Measurements from ENCODE around the gene RHBDF1.

Gene RHBDF1

DNA sequence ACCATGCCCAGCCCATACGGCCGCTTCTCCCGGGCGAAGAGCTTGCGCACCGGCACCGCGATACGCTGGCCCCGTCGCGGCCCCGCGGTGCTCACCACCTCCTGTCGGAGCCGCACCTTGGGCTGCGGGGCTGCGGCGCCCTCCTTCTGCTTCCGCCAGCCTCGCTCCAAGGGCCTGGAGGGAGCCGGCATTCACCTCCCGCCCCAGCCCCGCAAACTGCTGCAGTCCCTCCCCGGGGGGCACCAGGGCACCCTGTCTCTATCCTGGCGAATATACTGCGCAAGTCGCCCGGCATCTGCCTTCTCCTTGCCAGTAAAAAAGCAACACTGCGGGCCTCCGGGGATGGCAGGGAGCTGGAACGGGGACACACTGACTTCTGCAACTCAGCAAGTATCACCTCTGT, 10.6 kb downstream of the RHBDF1 start:
- Histone ChIP-seq H3K27me3 (no peaks in the 10 kb centered on the region), H3K36me3 (peaks cover 21 to 74% (median 32%) of the 10 kb centered on the region in 11 experiments), H3K4me3 (no peak overlapping the region), H3K4me1 (peaks cover 9 to 30% (median 17%) of the 10 kb centered on the region in 10 experiments; a peak in 19 of 20 replicates), H3K9me3 (replicated peaks in 1 of 11) (no peaks in the 10 kb centered on the region), H4K20me1 (peaks cover 0 to 70% (median 9%) of the 10 kb centered on the region in 11 experiments; a peak in 10 of 22 replicates), H3K9ac (no peak overlapping the region), H3K27ac (no peak overlapping the region), H3K4me2 (no peak overlapping the region)
- TF ChIP-seq Cebpa-rat (IDR thresholded peaks at IDR 0.05) = no peak

DNA sequence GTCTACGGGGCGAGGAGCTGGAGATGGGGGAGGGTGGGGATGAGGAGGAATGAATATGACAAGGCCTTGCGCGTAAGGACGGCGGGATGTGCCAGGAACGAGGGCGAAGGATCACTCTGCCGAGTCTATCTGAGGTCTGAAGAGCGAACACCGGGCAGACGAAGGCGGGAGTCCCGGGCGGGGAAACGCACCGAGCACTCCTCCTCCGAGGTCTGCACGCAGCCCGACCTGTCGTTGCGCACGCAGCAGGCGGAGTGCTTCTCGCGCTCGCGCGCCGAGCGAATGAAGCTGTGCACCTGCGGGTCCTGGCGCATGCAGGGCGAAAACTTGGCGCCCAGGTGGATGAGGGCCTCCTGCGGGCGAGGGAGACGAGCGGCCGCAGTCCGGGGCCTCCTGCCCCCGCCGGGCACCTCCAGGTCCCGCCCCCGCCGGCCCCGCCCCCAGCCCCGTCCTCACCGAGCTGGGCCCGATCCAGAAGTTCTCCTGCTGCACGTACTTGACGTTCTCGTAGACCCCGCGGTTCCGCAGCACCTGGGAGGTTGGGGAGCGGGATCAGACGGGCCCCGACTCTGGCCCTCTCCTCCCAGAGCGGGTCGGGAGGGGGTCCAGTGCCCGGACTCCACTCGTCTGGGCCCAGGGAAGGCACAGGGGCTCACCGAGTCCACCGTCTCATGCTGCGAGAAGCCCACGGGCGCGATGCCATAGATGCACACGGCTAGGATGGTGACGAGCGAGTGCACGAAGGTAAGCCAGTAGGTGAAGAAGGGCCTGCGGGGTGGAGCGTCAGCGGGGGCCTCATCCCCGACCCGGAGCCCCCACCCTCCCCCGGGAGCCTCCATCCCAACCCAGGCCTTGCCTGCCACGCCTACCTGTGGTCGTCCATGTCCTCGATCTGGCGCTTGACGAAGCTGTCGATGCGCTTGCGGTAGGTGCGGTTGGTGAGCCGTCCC, 11.2 kb downstream of the RHBDF1 start:
- H3K36me3 ChIP-seq = peaks cover 27 to 81% (median 39%) of the 10 kb centered on the region in 11 experiments
- no peak overlapping the region for H3K4me2 ChIP-seq
- no peaks in the 10 kb centered on the region for H3K27me3 ChIP-seq
- H3K27ac ChIP-seq = no peak overlapping the region
- peaks cover 9 to 25% (median 15%) of the 10 kb centered on the region in 10 experiments; a peak in 19 of 20 replicates for H3K4me1 ChIP-seq
- no peaks in the 10 kb centered on the region for H3K9me3 ChIP-seq (replicated peaks in 1 of 11)
- no peak overlapping the region for H3K4me3 ChIP-seq
- H4K20me1 ChIP-seq = peaks cover 0 to 70% (median 15%) of the 10 kb centered on the region in 11 experiments; a peak in 12 of 22 replicates
- TF ChIP-seq Cebpa-rat (IDR thresholded peaks at IDR 0.05) = no peak
- H3K9ac ChIP-seq = no peak overlapping the region

- H3K36me3 ChIP-seq = peaks cover 38 to 90% (median 49%) of the 10 kb centered on the region in 11 experiments
- H3K9ac ChIP-seq = no peak overlapping the region
Measured at GRCh38 chr16:60166-60565, 12.3 kb downstream of the RHBDF1 start.

DNA sequence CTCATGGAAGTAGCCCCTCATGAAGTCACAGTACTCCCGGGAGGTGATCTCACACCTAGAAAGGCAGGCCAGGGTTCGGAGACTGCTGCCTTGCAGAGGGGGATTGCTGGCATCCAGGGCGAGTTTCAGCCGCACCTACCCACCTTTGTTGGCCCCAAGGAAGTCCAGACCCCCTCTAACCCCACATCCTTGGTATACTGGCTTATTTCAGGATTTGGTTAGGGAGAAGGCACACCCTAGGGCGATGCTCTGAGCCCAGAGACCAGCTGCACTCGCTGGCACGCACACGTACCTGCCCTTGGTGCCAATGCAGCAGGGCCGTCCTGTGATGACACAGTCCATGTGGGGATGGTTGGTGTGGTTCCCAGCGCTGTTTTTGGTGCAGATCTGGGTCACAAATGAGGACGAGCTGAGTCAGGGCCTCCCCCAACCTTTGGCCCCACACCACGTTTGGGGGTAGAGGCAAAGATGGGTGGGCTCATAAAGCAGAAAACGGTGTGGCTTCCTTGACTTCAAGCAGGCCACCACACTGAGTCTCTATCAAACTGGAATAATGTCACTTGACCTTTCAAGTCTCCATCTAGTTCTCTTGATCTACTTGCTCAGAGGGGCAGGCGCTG, 12.9 kb downstream of the RHBDF1 start:
- TF ChIP-seq Cebpa-rat (IDR thresholded peaks at IDR 0.05) = no peak
- Histone ChIP-seq H3K9me3 (replicated peaks in 1 of 11) (no peaks in the 10 kb centered on the region), H3K27ac (no peak overlapping the region), H3K4me2 (no peak overlapping the region), H3K36me3 (peaks cover 39 to 87% (median 52%) of the 10 kb centered on the region in 11 experiments), H3K4me3 (no peak overlapping the region), H4K20me1 (peaks cover 0 to 71% (median 18%) of the 10 kb centered on the region in 11 experiments; a peak in 13 of 22 replicates), H3K9ac (peak overlapping the region in 1 of 11 experiments; percentile 15; a peak in 1 of 22 replicates), H3K27me3 (no peaks in the 10 kb centered on the region), H3K4me1 (peaks cover 17 to 26% (median 20%) of the 10 kb centered on the region in 10 experiments)

More at GRCh38 chr16:60166-60565, 12.3 kb downstream of the RHBDF1 start:
- Histone ChIP-seq H3K4me2 (no peak overlapping the region), H3K9me3 (replicated peaks in 1 of 11) (no peaks in the 10 kb centered on the region), H4K20me1 (peaks cover 0 to 71% (median 19%) of the 10 kb centered on the region in 11 experiments; a peak in 13 of 22 replicates), H3K4me3 (no peak overlapping the region), H3K27me3 (no peaks in the 10 kb centered on the region), H3K4me1 (peaks cover 11 to 20% (median 14%) of the 10 kb centered on the region in 10 experiments; a peak in 19 of 20 replicates), H3K27ac (no peak overlapping the region)
- no peak for TF ChIP-seq Cebpa-rat (IDR thresholded peaks at IDR 0.05)

DNA sequence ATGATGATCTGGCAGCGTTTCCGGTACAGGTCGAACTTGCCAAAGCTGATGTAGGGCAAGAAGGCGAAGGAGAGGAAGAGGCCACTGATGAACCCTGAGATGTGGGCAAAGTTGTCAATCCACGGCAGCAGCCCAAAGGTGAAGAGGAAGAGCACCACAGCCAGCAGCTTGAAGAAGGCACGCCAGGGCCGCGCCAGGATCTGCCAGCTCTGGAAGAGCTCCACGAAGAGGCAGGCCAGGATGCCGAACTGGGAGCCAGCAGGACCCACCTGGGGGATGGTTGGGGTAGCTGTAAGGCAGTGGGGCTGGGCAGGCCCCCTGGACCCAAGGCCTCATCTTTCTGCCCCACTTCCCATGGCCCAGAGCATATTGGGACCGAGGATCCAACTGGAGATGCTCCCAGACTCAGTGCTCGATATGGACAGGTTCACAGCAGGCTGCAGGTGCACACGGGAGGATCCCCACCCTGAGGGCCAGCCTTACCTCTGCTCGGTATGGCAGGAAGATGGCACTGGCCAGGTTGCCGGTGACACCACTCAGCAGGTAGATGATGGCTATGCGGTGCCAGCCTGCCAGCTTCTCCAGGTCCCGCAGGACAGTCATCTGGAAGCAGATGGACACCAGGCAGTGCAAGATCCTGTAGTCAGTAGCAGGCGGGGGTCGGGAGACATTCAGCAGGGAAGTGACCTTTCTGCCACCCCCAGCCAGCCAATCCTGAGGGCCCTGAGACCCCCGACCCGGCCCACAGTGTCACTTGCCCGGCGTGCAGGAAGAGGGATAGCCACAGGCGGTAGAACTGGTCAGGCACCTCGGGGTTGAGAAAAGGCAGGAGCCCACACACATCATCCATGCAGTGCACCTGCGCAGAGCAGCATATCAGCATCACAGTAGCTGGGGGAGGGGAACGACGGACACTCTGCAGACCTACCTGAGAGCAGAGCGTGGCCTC, 13.7 kb downstream of the RHBDF1 start:
- Histone ChIP-seq H3K4me2 (no peak overlapping the region), H4K20me1 (peaks cover 0 to 63% (median 21%) of the 10 kb centered on the region in 11 experiments; a peak in 13 of 22 replicates), H3K4me3 (no peak overlapping the region), H3K27ac (no peak overlapping the region), H3K27me3 (no peaks in the 10 kb centered on the region), H3K4me1 (peaks cover 18 to 26% (median 21%) of the 10 kb centered on the region in 10 experiments), H3K9me3 (replicated peaks in 1 of 11) (no peaks in the 10 kb centered on the region), H3K9ac (peak overlapping the region in 1 of 11 experiments; percentile 15; a peak in 1 of 22 replicates), H3K36me3 (peaks cover 39 to 80% (median 52%) of the 10 kb centered on the region in 11 experiments)
- TF ChIP-seq Cebpa-rat (IDR thresholded peaks at IDR 0.05) = no peak

- no peaks in the 10 kb centered on the region for H3K27me3 ChIP-seq
- H3K36me3 ChIP-seq = peaks cover 39 to 69% (median 52%) of the 10 kb centered on the region in 11 experiments
- no peak overlapping the region for H3K4me3 ChIP-seq
- H3K4me1 ChIP-seq = peaks cover 15 to 25% (median 18%) of the 10 kb centered on the region in 10 experiments
- H3K27ac ChIP-seq = no peak overlapping the region
- peak overlapping the region in 1 of 11 experiments; percentile 32; a peak in 1 of 22 replicates for H3K4me2 ChIP-seq
- no peak for TF ChIP-seq Cebpa-rat (IDR thresholded peaks at IDR 0.05)
- no peak overlapping the region for H3K9ac ChIP-seq
- H3K9me3 ChIP-seq (replicated peaks in 1 of 11) = no peaks in the 10 kb centered on the region
- peaks cover 0 to 57% (median 24%) of the 10 kb centered on the region in 11 experiments; a peak in 13 of 22 replicates for H4K20me1 ChIP-seq
Measured at GRCh38 chr16:57711-58110, 14.7 kb downstream of the RHBDF1 start.

DNA sequence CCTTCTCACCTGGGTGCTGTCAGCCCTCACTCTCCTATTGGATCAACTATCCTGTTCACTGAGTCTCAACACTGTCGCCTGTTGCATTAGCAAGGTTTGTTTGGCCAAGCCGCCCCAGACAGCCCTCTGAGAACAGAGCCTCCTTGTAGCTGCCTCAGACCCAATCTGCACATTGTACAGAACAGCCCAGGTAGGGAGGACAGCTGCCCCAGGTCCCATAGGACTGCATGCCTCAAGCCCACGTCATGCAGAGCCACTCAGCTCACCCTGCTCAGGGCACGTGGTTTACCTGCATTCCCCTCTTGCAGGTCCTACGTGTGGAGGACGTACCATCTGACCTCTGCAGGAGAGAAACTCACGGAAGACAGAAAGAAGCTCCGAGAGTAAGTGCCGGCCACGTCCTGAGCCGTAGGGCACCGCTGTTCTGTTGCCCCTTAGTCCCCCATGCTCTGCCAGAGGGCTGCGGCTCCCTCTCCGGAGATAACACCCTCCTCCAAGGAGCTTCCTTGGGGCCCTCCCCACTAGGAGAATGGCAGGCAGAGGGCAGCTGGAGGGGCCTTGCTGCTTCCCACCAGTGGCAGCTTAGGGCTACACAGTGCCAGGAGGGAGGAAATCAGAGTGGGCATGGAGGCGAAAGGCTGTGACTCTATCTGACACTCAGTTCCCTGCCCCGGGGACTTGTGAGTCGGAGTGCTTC, 16.1 kb downstream of the RHBDF1 start:
- peak overlapping the region in 1 of 11 experiments; percentile 83; a peak in 2 of 22 replicates for H3K9ac ChIP-seq
- H3K27me3 ChIP-seq = no peaks in the 10 kb centered on the region
- no peak overlapping the region for H3K4me3 ChIP-seq
- TF ChIP-seq Cebpa-rat (IDR thresholded peaks at IDR 0.05) = no peak
- H3K4me1 ChIP-seq = peaks cover 28 to 38% (median 32%) of the 10 kb centered on the region in 10 experiments
- H4K20me1 ChIP-seq = peaks cover 0 to 68% (median 36%) of the 10 kb centered on the region in 11 experiments; a peak in 17 of 22 replicates
- H3K9me3 ChIP-seq (replicated peaks in 1 of 11) = no peaks in the 10 kb centered on the region
- no peak overlapping the region for H3K4me2 ChIP-seq
- peaks cover 43 to 64% (median 51%) of the 10 kb centered on the region in 11 experiments for H3K36me3 ChIP-seq
- no peak overlapping the region for H3K27ac ChIP-seq

Measured in BLaER1 treated with 17β-estradiol and CSF1 and Interleukin-3, amounts not matched to agents 10 nM and 100 nM (cell line).